Dermis microvascular lymphatic vessel endothelial cell (primary cell): ENCODE results near the gene LYZL1. TPM values are rescaled to one million over a fixed set of nuclear protein-coding genes. Genes with fewer than 3 reads are reported as not detected.
"Not testable (repeated sequence)": the region's sequence is repeated elsewhere in the genome, so short reads cannot be mapped to it uniquely, and the experiment has no call there.

Experiments
- DNase-seq, 2 donors: peaks; one replicate each; pipeline versions ENCODE4 v3.0.0 to v3.0.0-alpha.2; 2010; ENCODE audit warnings: low read depth in 2 of 2
- total RNA-seq: library from RNA; depleted of rRNA; stranded (reverse); fragments of >200 nt; gene quantifications from 2 replicates; pipeline ENCODE4 v1.2.1, GENCODE V29; 2014

LYZL1 gene
- total RNA-seq, 1 donor from 2014 or later = not detected

GRCh38 chr10:29259498-29259897 lies 29.4 kb upstream of the LYZL1 start:
- DNase-seq = no peak

- no peak for DNase-seq
These were observed 25.4 kb upstream of the LYZL1 start for GRCh38 chr10:29263506-29263905.

GRCh38 chr10:29265210-29265768 lies 23.6 kb upstream of the LYZL1 start:
- no peak for DNase-seq

GRCh38 chr10:29266641-29267040 lies 22.2 kb upstream of the LYZL1 start:
- no peak for DNase-seq

GRCh38 chr10:29268011-29268410 lies 20.9 kb upstream of the LYZL1 start:
- no peak for DNase-seq

- DNase-seq = no peak
These were observed 19.4 kb upstream of the LYZL1 start for GRCh38 chr10:29269486-29269885.

- no peak for DNase-seq
These were observed 18.0 kb upstream of the LYZL1 start for GRCh38 chr10:29270883-29271282.

- no peak for DNase-seq
These were observed 17.0 kb upstream of the LYZL1 start for GRCh38 chr10:29271877-29272276.

GRCh38 chr10:29273478-29273877 lies 15.4 kb upstream of the LYZL1 start:
- no peak for DNase-seq

GRCh38 chr10:29276251-29276850 lies 12.5 kb upstream of the LYZL1 start:
- DNase-seq = no peak

GRCh38 chr10:29277296-29277695 lies 11.6 kb upstream of the LYZL1 start:
- no peak for DNase-seq

- DNase-seq = no peak
These were observed 8.9 kb upstream of the LYZL1 start for GRCh38 chr10:29279779-29280487.

GRCh38 chr10:29280488-29280840 lies 8.4 kb upstream of the LYZL1 start:
- no peak for DNase-seq

- DNase-seq = no peak
These were observed 3.2 kb upstream of the LYZL1 start for GRCh38 chr10:29285624-29286051.

GRCh38 chr10:29287635-29288034 lies 1.2 kb upstream of the LYZL1 start:
- DNase-seq = no peak

GRCh38 chr10:29291561-29291960 lies 2.7 kb downstream of the LYZL1 start:
- not testable (repeated sequence) for DNase-seq

GRCh38 chr10:29292406-29292805 lies 3.5 kb downstream of the LYZL1 start:
- DNase-seq = not testable (repeated sequence)

- peak in 1 of 2 donors; percentile 8 for DNase-seq
These were observed 6.9 kb downstream of the LYZL1 start for GRCh38 chr10:29295813-29296212.

- DNase-seq = no peak
These were observed 8.8 kb downstream of the LYZL1 start for GRCh38 chr10:29297678-29298077.

GRCh38 chr10:29301359-29301910 lies 12.6 kb downstream of the LYZL1 start:
- no peak for DNase-seq

- DNase-seq = no peak
These were observed 13.6 kb downstream of the LYZL1 start for GRCh38 chr10:29302499-29302898.

- peak; percentile 40 to 67 for DNase-seq
These were observed 15.6 kb downstream of the LYZL1 start for GRCh38 chr10:29304264-29304994.
